HG02623 (cell line): ENCODE measurements around the gene COX5B.
A peak's percentile ranks its signal among the peaks of the same experiment; 100 is the strongest.

Experiments used
- ATAC-seq: cut with Tn5 transposase; IDR thresholded peaks from one replicate; pipeline ENCODE4 v1.9.1; 2021; ENCODE audit warnings: moderate library complexity; ENCODE audit not compliant: unreplicated experiment

The COX5B gene

DNA sequence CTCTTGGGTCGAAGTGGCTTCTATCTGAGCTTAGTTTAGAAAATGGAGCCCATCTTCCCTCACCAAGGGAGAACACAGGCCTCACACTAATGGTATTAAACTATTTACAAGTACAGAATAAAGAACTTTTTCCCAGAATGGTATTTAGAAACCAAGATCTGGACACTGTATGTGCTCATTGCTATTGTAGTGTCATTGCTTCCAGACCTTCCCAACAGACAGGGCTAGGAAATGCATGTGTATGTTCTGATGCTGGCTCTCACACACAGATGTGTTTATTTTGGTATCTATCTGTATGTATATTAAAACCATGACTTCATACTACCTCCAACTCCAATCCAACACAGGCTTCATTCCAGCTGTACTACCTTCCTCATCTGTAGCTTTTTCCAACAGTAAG is 8.0 kb downstream of the COX5B start:
- ATAC-seq, result no peak

DNA sequence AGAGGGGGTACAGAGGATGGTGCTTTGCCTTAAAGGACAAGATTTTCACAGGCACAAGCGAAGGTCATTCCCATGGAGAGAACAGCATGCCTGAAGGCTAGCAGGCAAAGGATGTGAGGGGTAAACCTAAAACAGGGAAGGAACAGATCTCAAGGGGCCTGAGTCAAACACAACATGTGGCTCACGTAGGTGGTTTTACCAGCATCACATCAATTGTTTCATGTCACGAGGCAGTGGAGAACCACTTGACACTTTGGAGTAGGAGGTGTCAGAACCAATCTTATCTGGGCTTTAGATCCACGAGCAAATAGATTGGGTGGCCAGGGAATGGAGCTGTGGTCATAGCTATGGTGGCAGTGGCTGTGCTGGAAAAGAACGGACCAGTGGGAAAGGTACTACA is 8.4 kb downstream of the COX5B start:
- ATAC-seq, result no peak

DNA sequence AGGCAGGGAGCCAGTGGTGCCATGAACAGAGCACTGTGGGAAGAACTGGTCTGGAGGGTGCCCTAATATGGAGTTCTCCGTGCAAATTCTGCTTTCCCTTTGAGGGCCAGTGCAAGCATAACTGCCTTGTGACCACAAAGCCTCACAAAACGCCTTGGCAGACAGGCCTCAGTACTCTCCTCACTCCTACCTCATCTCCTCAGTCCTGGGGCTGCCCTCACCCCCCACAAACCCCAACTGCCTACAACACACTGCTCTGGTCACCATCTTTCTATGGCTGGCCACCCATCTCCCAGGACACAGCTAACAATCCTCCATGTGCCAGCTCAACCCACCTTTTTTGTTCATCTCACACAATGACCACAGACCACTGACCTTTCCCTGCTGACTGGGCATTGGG is 8.9 kb downstream of the COX5B start:
- no peak for ATAC-seq

DNA sequence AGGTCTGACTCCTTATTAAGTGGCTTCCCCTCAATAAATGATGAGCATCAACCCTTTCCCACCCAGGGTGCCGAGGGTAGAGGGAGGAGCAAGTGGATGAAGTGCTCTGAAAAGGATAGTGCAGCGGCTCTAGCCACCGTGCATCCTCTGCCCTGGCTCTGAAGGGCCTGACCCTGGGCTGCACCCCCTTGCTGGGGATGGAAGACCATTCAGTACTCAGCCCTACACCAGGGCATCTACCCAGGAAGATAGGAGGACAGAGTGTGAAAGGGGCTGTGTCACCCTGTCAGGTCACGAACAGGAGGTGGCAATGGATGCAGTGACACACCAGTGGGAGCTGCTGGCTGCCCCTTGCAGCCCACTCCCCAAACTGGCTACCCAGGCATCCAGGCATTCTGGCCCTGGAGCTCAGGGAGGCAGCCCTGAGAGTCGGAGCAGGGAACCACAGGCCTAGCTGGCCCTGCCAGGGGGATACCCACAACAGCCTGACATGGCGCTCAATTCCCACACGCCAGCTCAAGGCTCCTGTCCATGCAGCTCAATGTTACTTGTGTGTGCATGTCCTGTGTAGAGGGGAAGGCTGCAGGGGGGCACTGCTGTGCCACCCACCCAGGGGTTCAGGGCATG is 10.4 kb downstream of the COX5B start:
- no peak for ATAC-seq

DNA sequence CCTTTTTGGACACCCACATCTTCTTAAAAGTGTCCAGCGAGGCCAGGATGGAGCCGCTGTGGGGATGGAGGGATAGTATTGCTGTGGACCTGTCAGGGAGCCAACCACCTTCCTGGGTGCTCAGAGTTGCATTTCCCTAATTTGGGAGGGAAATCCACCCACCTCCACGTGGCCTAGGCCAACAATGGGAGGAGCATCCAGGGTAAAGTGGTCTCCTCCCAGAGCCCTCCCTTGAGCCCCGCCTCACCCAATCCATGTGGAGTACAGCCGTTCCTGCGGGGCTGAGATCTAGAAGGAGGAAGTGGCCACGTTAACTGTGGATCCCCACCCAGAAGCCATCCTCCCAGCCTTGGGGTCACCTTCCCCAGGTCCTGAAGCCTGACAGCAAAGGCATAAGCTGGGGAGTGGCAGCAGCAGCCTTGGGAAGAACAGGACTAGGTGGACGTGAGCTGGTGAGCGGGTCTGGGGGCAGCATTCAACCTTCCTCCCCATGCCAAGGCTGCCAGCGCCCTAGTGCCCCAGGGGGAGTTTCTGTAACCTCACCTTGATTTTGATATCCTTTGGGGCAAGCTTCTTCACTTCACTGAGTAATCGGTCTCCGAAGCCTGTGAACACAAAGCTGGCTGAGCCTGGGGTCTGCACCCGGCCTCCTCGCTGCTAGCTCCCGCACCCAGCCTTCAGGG is 11.2 kb downstream of the COX5B start:
- ATAC-seq, result no peak

DNA sequence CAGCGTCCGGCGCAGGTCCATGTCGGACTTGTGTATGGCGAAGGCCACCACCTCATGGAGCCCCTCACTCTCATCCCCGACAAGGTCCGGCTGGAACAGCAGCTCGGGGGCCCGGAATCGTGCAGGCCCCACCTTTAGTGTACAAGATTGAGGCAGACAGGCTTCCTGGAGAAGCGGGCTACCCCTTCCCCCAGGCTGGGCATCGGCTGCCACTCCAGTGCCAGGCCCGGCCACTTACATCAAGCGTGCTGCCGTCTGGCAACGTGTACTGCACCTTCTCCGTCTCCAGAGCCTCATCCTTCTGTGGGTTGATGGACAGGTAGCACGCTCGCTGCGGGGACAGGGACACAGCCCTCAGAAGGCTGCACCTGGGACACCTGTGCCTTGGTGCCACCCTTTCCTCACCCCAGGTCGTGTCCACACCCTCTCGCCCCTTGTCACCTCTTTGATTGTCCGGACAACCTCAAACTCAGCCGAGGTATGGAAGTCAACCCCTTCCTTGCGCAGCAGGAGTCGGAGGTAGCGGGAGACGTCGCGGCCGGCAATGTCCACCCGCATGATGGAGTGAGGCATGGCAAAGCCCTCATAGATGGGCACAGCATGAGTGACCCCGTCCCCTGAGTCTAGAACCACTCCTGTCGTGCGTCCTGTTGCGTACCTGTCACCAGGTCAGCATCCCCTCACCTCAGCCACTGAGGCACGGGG is 12.3 kb downstream of the COX5B start:
- no peak for ATAC-seq

DNA sequence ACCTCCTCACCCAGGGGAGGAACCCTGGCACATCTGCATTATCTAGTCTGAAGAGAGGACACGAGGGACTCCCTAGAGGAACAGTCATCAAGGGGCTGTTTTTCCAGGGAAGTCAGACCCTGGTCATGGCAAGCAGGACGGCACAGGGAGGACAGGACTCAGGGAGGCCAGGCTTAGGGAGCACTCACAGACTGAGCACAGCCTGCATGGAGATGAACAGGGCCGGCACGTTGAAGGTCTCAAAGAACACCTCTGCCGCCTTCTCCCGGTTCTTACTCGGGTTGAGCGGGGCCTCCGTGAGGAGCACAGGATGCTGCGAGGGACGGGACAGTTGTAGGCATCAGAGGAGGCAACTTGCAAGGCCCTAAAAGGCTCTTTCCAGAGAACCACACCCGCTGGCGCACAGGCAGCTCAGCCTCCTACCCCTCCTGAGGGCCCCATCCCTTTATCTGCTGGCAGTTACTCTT is 12.9 kb downstream of the COX5B start:
- ATAC-seq, result no peak

DNA sequence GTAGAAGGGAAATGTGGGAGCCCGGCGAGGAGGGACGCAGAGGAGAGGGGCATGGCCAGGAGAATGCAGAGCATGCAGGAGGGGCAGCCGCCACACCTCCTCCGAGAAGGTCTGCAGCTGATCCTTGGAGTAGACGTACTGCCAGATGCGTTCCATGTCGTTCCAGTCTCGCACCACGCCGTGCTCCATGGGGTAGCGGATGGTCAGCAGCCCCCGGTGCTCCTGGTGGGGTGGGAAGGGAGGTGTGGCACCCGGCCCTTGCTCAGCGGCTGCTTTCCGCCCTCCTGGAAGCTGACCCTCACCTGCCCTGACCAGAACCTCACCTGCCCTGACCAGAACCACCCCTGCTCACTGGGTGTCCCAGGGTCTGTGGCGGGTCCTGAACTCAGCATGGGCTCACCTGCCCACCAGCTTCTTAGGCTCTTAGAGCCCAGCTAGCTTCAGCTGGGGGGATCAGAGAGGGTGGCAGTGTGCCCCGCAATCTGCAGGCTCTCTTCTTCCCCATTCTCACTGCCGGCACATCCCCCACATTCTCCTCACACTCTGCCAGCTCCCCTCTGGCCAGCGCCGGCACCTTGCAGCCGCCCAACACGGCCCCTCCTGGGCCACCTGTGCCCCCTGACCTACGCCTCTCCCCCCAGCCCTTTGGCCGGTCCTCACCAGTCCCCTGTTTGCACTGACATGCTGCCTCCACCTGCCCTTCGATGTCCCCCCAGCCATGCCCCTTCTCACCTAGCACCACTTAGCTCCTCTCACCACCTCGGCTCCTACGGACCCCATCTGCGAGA is 13.6 kb downstream of the COX5B start:
- no peak for ATAC-seq

DNA sequence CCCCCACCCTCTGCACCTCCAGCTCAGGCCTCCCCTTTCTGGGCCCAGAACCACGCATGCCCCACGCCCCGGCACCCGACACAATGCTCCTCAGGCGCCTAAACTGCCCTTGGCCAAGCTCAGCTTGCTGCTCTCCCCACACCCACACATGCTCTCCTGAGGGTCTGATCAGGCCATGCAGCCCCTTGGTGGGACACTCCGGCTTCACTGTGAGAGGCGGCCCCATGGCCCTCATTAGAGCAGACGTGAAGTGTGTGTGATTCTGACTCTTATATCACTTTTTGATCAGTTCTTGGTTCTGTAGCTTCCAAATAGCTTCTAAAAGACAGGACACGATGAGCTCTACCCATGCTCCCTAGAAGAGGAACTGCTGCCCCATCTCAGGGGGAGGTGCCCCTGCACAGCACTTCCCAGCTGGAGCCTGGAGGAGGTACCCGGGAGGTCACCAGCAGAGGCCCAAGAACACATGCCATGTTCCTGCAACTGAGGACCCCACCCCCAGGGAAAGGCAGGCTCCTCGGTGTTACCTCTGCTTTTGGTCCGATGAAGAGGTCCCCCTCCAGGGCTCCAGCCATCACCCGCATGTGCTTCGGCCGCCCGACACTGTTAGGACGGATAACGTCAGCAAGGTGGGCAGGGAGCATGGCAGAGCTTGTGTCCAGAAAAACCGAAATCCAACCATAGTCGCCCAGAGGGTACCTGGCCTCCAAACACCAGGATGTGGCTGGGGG is 14.3 kb downstream of the COX5B start:
- ATAC-seq, result no peak

DNA sequence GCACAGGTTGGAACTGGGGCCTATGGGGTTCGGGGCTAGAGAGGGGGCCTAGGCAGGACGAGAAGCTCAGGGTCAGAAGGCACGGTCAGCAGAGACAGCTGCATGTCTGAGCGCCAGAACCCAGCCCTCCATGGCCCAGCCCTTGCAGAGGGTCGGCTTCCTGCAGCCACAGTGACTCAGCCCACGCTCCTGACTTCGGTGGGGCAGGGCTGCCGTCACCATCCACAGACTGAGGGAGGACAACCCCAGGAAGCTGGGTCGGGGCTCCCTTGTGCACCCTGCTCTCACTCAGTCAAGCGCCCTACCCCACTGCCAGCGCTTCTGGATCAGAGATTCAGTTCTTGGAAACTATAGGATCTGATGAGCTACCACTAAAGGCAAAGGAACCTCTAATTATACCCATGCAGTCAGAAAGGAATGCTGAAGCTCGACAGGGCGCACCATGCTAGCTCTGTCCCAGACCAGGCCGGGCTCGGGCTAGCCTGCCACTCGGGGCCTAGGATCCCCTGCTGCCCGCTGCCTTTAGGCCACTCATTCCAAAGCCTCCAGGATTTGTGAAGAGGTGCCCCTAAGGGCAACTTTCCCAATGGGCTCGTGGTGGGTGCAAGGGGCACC is 15.0 kb downstream of the COX5B start:
- no peak for ATAC-seq

DNA sequence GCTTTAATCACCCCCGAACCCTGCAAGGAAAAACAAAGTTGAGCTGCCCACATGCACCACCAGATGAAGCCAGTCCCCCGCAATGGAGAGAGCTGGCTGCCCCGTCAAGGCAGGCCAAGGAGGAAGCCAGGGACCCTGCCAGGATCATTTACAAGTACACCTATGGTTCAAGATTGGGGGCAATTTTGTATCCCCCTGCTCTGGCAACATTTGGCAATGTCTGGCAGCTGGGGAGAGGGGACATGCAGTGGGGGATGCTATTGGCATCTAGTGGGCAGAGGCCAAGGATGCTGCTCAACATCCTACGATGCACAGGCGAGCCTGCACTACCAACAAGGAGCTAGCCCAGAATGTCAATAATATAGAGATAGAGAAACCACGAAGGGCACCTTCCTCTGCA is 16.1 kb downstream of the COX5B start:
- no peak for ATAC-seq

DNA sequence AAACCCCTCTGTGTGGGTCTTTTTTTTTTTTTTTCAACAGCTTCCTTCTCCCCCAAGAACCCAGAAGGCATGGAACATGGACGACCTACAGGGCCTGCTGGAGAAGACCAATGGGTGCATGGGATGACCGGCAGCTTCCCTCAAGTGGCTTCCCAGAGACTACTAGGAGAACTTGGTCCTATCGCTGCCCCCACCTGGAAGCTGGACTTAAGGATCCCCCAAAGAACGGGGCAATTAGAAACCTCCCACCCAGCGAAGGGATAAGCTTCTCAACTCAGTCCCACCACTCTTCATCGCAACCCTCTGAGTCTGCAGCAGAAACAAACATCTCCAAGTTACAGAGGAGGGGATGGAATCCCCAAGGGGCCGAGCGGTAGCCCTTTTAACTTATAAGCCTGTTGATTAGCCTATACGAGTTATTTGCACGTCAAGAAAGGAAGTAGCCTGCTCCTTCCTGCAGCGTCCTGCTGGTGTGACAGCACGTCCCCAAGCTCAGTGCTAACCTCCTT is 16.6 kb downstream of the COX5B start:
- no peak for ATAC-seq

DNA sequence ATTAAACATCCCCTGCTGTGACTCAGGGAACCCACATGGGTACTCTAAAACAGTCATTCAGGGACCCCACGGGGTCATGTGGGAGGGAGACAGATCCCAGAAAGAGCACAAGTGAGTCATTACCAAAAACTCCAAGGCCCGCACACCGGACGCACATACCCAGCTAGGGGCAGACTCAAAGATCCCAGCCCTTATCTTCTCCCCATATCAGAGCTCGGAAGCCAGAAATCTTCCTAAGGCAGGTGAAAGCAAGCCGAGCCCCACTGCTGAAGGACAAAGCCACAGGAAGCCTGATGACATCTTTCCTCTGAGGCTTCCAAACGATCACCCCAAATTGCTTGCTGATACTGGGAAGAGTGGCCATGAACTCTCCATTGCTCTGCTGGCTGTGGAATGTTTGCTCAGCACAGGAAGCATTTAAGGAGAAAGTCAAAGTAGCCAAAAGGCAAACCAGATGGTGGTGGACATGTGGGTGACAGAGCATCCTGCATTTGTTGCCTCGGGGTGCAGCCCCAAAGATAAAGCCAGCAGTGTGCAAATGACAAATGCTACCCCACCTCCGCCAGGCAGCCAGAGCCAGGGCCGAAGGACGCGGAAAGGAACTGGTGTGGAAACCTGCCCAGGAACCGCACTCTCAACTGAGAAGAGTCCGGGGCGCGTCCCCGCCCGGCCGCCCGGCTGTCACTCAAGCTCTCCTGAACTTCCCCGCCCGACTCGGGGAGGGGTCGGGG is 17.2 kb downstream of the COX5B start:
- peak; percentile 37 for ATAC-seq

DNA sequence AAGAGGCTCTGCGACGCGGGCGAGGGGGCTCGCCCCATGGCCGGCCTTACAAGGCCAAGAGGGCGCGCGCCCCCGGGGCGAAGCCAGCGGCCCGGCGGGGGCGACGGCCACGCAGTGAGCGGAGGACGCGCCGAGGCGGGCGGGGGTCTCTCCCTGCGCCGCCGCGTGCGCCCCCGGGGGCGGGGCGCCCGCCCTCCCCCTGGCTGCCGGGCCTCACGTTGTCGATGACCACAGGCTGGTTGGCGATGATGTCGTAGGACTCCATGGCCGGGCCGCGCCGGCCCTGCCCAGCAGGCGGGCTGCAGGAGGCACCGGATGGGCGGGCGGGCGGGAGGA is 17.7 kb downstream of the COX5B start:
- ATAC-seq, result no peak

DNA sequence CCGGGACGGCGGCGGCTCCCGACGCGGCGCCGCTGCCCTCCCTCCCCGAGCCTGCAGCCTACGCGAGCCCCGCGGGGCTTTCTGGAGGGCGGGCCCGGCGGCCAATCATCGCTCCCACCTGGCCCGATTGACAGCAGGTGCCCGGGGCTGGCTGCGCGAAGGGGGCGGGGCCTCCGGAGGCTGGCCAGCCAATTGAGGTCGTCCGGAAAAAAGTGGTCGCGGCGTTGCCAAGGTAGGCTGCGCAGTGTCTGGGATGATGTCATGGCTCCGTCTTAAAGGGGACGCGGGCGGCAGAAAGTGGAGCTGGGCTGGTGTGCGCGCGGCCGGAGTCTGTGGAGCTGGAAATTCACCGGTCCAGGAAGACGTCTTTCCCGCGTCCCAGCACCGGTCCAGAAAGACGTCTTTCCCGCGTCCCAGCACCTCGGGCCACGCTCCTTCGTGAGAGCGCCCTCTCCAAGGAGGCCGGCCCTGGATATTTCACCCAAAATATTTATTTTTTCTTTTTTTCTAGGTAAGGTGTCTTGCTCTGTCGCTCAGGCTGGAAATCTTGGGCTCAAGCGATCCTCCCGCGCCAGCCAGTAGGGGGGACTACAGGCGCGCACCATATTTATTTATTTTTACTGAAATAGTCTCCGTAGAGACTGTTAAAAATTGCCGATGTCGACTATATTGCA is 18.2 kb downstream of the COX5B start, which contains the start of gene ACTR1B:
Gene ACTR1B, minus strand, starts transcription at position 83 of the 674 bp plus-strand sequence. CDS start 154 bp downstream, outside the sequence.
- ATAC-seq, result peak; percentile 84

DNA sequence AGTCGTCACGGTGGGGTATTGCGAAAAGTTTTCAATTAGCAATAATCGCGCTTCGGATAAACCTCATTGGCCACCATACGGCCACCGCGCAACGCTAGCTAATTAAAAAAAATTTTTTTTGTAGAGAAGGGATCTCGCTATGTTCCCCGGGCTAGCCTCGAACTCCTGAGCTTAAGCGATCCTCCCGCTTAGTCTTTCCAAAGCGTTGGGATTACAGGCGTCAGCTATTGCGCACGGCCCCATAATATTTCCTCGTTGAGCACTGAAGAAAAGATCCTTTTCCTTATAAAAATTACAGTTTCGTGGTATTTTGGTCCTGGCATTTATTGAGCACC is 18.7 kb downstream of the COX5B start:
- ATAC-seq, result no peak

DNA sequence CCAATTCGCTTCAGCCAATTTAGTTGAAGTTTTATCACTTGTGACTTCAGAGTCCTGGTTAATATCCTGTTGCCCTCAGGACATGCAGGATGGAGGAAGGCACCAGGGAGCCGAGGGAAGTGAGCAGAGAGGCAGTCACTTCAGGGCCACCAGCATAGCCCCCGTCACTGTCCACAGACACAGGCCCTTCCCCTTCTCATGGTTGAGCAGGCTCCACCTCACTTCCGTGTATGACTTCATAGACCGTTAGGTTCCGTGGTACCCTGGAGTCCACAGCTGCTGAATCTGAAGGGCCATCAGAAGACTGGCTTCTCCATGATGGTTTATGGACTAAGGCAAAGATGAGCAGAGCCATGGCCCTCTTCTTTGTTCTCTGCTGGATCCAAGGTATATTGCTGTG is 23.6 kb downstream of the COX5B start, which contains the start of gene C2orf92:
Gene C2orf92, plus strand, starts transcription at position 266 of the 400 bp plus-strand sequence. Its CDS starts 76 bp downstream, at position 342.
- no peak for ATAC-seq

DNA sequence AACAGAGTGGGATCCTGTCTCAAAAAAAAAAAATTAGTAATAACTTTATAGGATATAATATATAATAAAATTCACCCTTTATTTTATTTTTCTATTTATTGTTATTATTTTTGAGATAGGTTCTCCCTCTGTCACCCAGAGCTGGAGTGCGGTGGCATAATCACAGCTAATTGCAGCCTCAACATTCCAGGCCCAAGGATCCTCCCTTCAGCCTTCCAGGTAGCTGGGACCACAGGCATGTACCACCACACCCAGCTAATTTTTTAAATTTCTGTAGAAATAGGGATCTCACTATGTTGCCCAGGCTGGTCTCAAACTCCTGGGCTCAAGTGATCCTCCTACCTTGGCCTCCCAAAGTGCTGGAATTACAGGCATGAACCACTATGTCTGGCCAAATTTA is 24.6 kb downstream of the COX5B start:
- no peak for ATAC-seq

DNA sequence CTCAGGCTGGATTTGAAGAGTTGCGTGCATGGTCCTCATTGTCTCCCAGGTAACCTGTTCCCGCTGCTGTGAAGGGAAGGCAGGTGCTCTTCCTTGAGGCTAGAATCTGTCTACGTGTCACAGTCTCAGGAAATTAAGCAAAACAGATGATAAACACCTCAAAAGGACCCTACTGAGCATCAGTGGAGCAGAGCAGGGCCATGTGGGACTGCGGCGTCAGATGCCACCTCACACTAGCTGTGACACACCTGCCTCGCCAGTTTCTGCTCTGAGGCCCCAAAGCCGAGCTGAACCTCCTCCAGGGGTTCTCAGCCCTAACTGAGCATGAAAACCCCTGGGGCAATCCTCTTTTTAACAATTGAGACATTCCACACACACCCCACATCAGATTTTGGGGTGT is 25.7 kb downstream of the COX5B start:
- ATAC-seq, result no peak
